Keratinocyte (primary cell): ENCODE data around the gene MRPL24. TPM values are rescaled to one million over a fixed set of nuclear protein-coding genes. Genes with fewer than 3 reads are reported as not detected.

Experiments used
- DNase-seq: peaks from one replicate; pipeline ENCODE4 v3.0.0-alpha.2; 2011; ENCODE audit warnings: low read depth, missing footprints, low spot score
- FAIRE-seq: peaks from 2 replicates; lab custom pipeline; 2011; peaks lifted over from hg19 to GRCh38; lab: Jason Lieb, UNC
- H2AFZ ChIP-seq: 2 replicates; pipeline ENCODE4 v1.6.0; 2012; ENCODE audit warnings: low read length, control low read depth, inconsistent platforms; ENCODE audit not compliant: control insufficient read depth
- H3K27ac ChIP-seq: 2 replicates; pipeline ENCODE4 v1.5.1; 2011; ENCODE audit warnings: low read length; ENCODE audit not compliant: control insufficient read depth, insufficient read depth
- H3K27me3 ChIP-seq: 3 replicates; pipeline ENCODE4 v1.6.0; 2011; ENCODE audit warnings: low read length; ENCODE audit not compliant: control insufficient read depth, insufficient read depth; ENCODE audit errors: extremely low read depth
- H3K36me3 ChIP-seq, 2 experiments: 2 replicates in 1 of 2; 3 replicates in 1 of 2; pipeline ENCODE4 v1.5.1; 2011; ENCODE audit warnings: low read length in 2 of 2, mild to moderate bottlenecking in 1 of 2; ENCODE audit not compliant: control insufficient read depth in 2 of 2, insufficient read depth in 2 of 2; ENCODE audit errors: extremely low read depth in 1 of 2
- H3K4me1 ChIP-seq: 3 replicates; pipeline ENCODE4 v1.5.1; 2011; ENCODE audit warnings: low read length; ENCODE audit not compliant: control insufficient read depth, insufficient read depth; ENCODE audit errors: extremely low read depth
- H3K4me2 ChIP-seq: 3 replicates; pipeline ENCODE4 v1.6.0; 2011; ENCODE audit warnings: low read depth, low read length; ENCODE audit not compliant: control insufficient read depth, insufficient read depth; ENCODE audit errors: extremely low read depth
- H3K4me3 ChIP-seq, 3 experiments: fragments of 200-600 bp in 1 of 3; sonication (generic) in 1 of 3; 2 replicates in 2 of 3; 3 replicates in 1 of 3; pipeline ENCODE4 v1.5.1; 2011 to 2016; ENCODE audit warnings: low read length in 3 of 3, mild to moderate bottlenecking in 3 of 3, control low read depth in 2 of 3, inconsistent platforms in 1 of 3, low read depth in 1 of 3, mixed read lengths in 1 of 3, mixed run types in 1 of 3, moderate library complexity in 1 of 3; ENCODE audit not compliant: control insufficient read depth in 2 of 3, insufficient read depth in 2 of 3; ENCODE audit errors: extremely low read depth in 1 of 3
- H3K79me2 ChIP-seq: 2 replicates; pipeline ENCODE4 v1.6.0; 2012; ENCODE audit warnings: low read length; ENCODE audit not compliant: control insufficient read depth, insufficient read depth
- H3K9ac ChIP-seq: 3 replicates; pipeline ENCODE4 v1.6.0; 2011; ENCODE audit warnings: low read length; ENCODE audit not compliant: control insufficient read depth, insufficient read depth; ENCODE audit errors: extremely low read depth
- H3K9me1 ChIP-seq: 3 replicates; pipeline ENCODE4 v1.6.0; 2011; ENCODE audit warnings: low read length; ENCODE audit not compliant: control insufficient read depth, insufficient read depth; ENCODE audit errors: extremely low read depth
- H3K9me3 ChIP-seq: 2 replicates; pipeline ENCODE4 v1.5.1; 2012; ENCODE audit warnings: low read depth, low read length; ENCODE audit not compliant: control insufficient read depth
- H4K20me1 ChIP-seq: 3 replicates; pipeline ENCODE4 v1.6.0; 2011; ENCODE audit warnings: low read length; ENCODE audit not compliant: control insufficient read depth, insufficient read depth; ENCODE audit errors: extremely low read depth
- EZH2 ChIP-seq: IDR thresholded peaks from one replicate; pipeline ENCODE4 v1.6.1; 2012; ENCODE audit warnings: inconsistent platforms, mild to moderate bottlenecking, low read length, moderate library complexity
- dilution Hi-C: fragments of 300-500 bp; cut with MboI; formaldehyde crosslinking; loops from one replicate; pipeline ENCODE4 v1.7.0; 2020; ENCODE audit warnings: low sequenced_read_pairs; ENCODE audit not compliant: extremely low pct_ligation_motif_present
- polyA plus RNA-seq, 5 experiments: library from polyadenylated mRNA; depleted of rRNA in 3 of 5; stranded (reverse) in 3 of 5; stranded (forward) in 1 of 5; unstranded in 1 of 5; fragments of >200 nt; gene quantifications; 1 replicate in 1 of 5; 2 replicates in 3 of 5; 3 replicates in 1 of 5; pipeline versions ENCODE4 v1.2.1 to v1.2.3, GENCODE V29; 2011 to 2012; ENCODE audit warnings: missing spikeins in 2 of 5, low read depth in 1 of 5, low replicate concordance in 1 of 5
- TF ChIP-seq, protein P1 (sequence below), 3 experiments: IDR thresholded peaks in 1 of 3; conservative IDR thresholded peaks in 1 of 3; optimal IDR thresholded peaks in 1 of 3; 2 replicates in 2 of 3; 3 replicates in 1 of 3; pipeline versions ENCODE3 to v1.5.1; 2011; ENCODE audit warnings: low read length in 3 of 3, mild to moderate bottlenecking in 3 of 3, moderate library complexity in 2 of 3, control low read depth in 1 of 3, inconsistent platforms in 1 of 3; ENCODE audit not compliant: insufficient read depth in 2 of 3; ENCODE audit errors: extremely low read depth in 1 of 3

Gene MRPL24
- polyA plus RNA-seq, 1 donor (not counting 4 experiments of a cell fraction or from before 2014, with no cell fraction given): 157 TPM

DNA sequence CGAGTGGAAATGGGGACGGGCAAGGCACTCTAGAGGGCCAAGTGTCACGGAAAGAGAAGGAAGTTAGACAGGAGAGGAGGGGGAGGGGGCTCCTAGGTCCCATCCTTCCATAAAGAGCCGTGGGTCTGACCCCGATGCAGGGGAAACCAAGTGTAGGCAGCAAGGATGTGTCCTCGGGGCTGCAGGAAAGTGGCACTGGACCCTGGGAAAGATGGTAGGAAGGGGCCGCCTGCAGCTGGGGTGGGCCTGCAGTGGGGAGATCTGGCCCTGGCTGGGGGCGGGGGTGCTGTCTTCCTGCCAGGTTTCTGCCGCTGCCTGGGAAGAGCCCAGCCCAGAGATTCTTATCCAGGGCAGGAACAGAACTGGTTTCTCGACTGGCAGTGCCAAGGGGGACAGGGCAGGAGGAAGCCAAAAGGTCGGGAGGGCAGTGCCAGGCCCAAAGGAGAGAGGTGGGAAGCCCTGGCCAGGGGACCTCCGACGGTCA, 48.4 kb downstream of the MRPL24 start:
- Histone ChIP-seq H3K27ac (no peak overlapping the region), H3K79me2 (no peaks in the 10 kb centered on the region), H3K9me3 (no peaks in the 10 kb centered on the region), H2AFZ (peak overlapping the region; percentile 6), H3K27me3 (no peaks in the 10 kb centered on the region), H3K4me2 (peak overlapping the region; percentile 15), H3K36me3 (no peaks in the 10 kb centered on the region), H4K20me1 (no peaks in the 10 kb centered on the region), H3K9ac (peak overlapping the region; percentile 15), H3K9me1 (no peaks in the 10 kb centered on the region), H3K4me3 (no peak overlapping the region), H3K4me1 (peaks cover 46% of the 10 kb centered on the region)
- dilution Hi-C loops: no loop called here
- TF ChIP-seq EZH2: no peak
- TF ChIP-seq, protein P1, sequence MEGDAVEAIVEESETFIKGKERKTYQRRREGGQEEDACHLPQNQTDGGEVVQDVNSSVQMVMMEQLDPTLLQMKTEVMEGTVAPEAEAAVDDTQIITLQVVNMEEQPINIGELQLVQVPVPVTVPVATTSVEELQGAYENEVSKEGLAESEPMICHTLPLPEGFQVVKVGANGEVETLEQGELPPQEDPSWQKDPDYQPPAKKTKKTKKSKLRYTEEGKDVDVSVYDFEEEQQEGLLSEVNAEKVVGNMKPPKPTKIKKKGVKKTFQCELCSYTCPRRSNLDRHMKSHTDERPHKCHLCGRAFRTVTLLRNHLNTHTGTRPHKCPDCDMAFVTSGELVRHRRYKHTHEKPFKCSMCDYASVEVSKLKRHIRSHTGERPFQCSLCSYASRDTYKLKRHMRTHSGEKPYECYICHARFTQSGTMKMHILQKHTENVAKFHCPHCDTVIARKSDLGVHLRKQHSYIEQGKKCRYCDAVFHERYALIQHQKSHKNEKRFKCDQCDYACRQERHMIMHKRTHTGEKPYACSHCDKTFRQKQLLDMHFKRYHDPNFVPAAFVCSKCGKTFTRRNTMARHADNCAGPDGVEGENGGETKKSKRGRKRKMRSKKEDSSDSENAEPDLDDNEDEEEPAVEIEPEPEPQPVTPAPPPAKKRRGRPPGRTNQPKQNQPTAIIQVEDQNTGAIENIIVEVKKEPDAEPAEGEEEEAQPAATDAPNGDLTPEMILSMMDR (optimal IDR thresholded peaks at IDR 0.05 in 1 of 3, IDR thresholded peaks at IDR 0.05 in 1 of 3, conservative IDR thresholded peaks at IDR 0.05 in 1 of 3; ENCODE audit: extremely low read depth in 1 of 3, insufficient read depth in 2 of 3, low read length in 3 of 3): no peak
- no peak for FAIRE-seq
- no peak for DNase-seq

DNA sequence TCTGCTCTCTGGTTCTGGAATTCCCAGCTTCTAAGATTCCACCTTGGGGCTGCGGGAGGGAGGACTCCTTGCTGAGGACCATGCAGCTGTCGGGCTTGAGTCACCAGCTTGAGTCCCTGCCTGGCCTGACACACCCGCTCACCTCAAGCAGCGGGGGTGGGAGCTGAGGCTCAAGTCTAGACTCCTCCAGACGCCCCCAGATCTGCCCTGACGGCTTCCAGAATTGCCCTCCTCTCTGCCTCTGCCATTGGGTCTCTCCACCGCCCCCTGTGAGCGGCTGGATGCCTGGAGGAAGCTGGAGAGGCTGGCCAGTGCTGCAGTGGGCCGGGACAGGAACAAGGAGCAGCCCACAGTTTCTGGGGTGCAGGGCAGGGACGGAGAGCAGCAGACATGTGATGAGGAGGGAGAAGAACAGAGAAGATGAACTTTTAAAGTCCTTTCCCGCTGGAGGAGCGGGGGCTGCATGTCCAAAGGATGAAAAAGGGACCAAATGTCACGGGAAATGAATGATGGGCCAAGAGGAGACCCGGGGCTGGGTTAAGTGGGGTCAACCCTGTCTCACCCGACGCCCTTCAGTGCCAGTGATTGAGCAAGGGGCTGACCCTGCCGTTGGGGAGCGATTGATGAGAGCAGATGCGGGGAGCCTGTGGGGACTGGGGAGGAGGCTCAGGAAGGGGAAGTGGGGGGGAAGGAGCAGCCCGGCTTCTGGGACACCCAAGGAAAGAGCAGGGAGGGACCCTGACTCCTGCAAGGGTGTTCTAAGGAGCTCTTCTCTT, 49.0 kb downstream of the MRPL24 start:
- Histone ChIP-seq H3K79me2 (no peaks in the 10 kb centered on the region), H3K4me3 (no peak overlapping the region), H2AFZ (peak overlapping the region; percentile 6), H3K9me3 (no peaks in the 10 kb centered on the region), H3K27ac (no peak overlapping the region), H3K9me1 (no peaks in the 10 kb centered on the region), H3K4me2 (peak overlapping the region; percentile 15), H3K36me3 (no peaks in the 10 kb centered on the region), H3K4me1 (peaks cover 46% of the 10 kb centered on the region), H3K9ac (peak overlapping the region; percentile 15), H4K20me1 (no peaks in the 10 kb centered on the region), H3K27me3 (no peaks in the 10 kb centered on the region)
- FAIRE-seq (no peak), DNase-seq (no peak)
- TF ChIP-seq EZH2: no peak
- TF ChIP-seq, protein P1 (optimal IDR thresholded peaks at IDR 0.05 in 1 of 3, IDR thresholded peaks at IDR 0.05 in 1 of 3, conservative IDR thresholded peaks at IDR 0.05 in 1 of 3; ENCODE audit: extremely low read depth in 1 of 3, insufficient read depth in 2 of 3, low read length in 3 of 3): no peak
- dilution Hi-C loops: no loop called here
